ENCODE data around the gene TMEM59L.
"Not testable (repeated sequence)": the region's sequence is repeated elsewhere in the genome, so short reads cannot be mapped to it uniquely, and the experiment has no call there.

TMEM59L gene

GRCh38 chr19:18594096-18594823 is 18.4 kb upstream of the TMEM59L start:
- peak; percentile 68 for DNase-seq

- DNase-seq: no peak
Measured at GRCh38 chr19:18594824-18595373, 17.8 kb upstream of the TMEM59L start.

- DNase-seq: no peak
Measured at GRCh38 chr19:18595475-18595874, 17.2 kb upstream of the TMEM59L start.

GRCh38 chr19:18596752-18597157 is 15.9 kb upstream of the TMEM59L start:
- no peak for DNase-seq

- no peak for DNase-seq
Measured at GRCh38 chr19:18597809-18598660, 14.6 kb upstream of the TMEM59L start.

GRCh38 chr19:18599485-18599884 is 13.2 kb upstream of the TMEM59L start:
- DNase-seq: no peak

GRCh38 chr19:18600692-18601397 is 11.8 kb upstream of the TMEM59L start:
- DNase-seq: not testable (repeated sequence)

GRCh38 chr19:18601875-18602274 is 10.8 kb upstream of the TMEM59L start:
- DNase-seq: no peak

GRCh38 chr19:18603255-18603957 is 9.3 kb upstream of the TMEM59L start:
- no peak for DNase-seq

- no peak for DNase-seq
Measured at GRCh38 chr19:18603958-18604819, 8.5 kb upstream of the TMEM59L start.

GRCh38 chr19:18604820-18605159 is 7.9 kb upstream of the TMEM59L start:
- DNase-seq: no peak

GRCh38 chr19:18605196-18605545 is 7.5 kb upstream of the TMEM59L start:
- DNase-seq: no peak

- DNase-seq: no peak
Measured at GRCh38 chr19:18605546-18606280, 7.0 kb upstream of the TMEM59L start.

- DNase-seq: no peak
Measured at GRCh38 chr19:18606281-18607225, 6.1 kb upstream of the TMEM59L start, which contains the start of gene CRLF1. Gene CRLF1, minus strand, starts transcription at chr19:18606799. Its CDS starts 143 bp downstream, at chr19:18606656.

- DNase-seq: peak; percentile 42
Measured at GRCh38 chr19:18607226-18608101, 5.2 kb upstream of the TMEM59L start.

- DNase-seq: no peak
Measured at GRCh38 chr19:18608102-18608804, 4.4 kb upstream of the TMEM59L start.

- no peak for DNase-seq
Measured at GRCh38 chr19:18608805-18609716, 3.6 kb upstream of the TMEM59L start.

Measured in activated T-cell treated with anti-CD3 and anti-CD28 coated beads for 4 hours (primary cell).